GM23248 (cell line): ENCODE measurements around the gene PLSCR1.

Experiments
- EZH2 ChIP-seq: fragments of 200-600 bp; sonication (generic); IDR thresholded peaks from 2 replicates; pipeline ENCODE4 v1.6.1; 2018; ENCODE audit warnings: antibody characterized with exemption, mild to moderate bottlenecking; ENCODE audit not compliant: insufficient read depth, poor library complexity, severe bottlenecking
- EZH2phosphoT487 ChIP-seq: fragments of 200-600 bp; sonication (generic); IDR thresholded peaks from 2 replicates; pipeline ENCODE4 v1.6.1; 2018; ENCODE audit warnings: antibody characterized with exemption, moderate library complexity, mild to moderate bottlenecking, low read depth; ENCODE audit not compliant: insufficient read depth

- TF ChIP-seq EZH2phosphoT487 (no peak), EZH2 (no peak)
Observed at GRCh38 chr3:146590521-146590920, 46.1 kb upstream of the PLSCR1 start.
